WI38 (cell line): ENCODE results near the gene ADGRV1.

Experiments
- H3K4me3 ChIP-seq: 2 replicates; pipeline ENCODE4 v1.5.1; 2011; ENCODE audit warnings: low read depth, mild to moderate bottlenecking, control low read depth, low read length
- CTCF ChIP-seq: IDR thresholded peaks from 2 replicates; pipeline ENCODE4 v1.5.1; 2012; ENCODE audit warnings: low read depth, mild to moderate bottlenecking, control low read depth, low read length

The ADGRV1 gene

GRCh38 chr5:91025449-91025848, 466.9 kb downstream of the ADGRV1 start:
- TF ChIP-seq CTCF = no peak
- no peak overlapping the region for H3K4me3 ChIP-seq

- TF ChIP-seq CTCF = no peak
- H3K4me3 ChIP-seq = no peak overlapping the region
Measured at GRCh38 chr5:91025956-91026355, 467.4 kb downstream of the ADGRV1 start.

- H3K4me3 ChIP-seq = no peak overlapping the region
- TF ChIP-seq CTCF = no peak
Measured at GRCh38 chr5:91026466-91026865, 467.9 kb downstream of the ADGRV1 start.

- no peak for TF ChIP-seq CTCF
- H3K4me3 ChIP-seq = no peak overlapping the region
Measured at GRCh38 chr5:91027405-91028139, 469.0 kb downstream of the ADGRV1 start.

- TF ChIP-seq CTCF = no peak
- no peak overlapping the region for H3K4me3 ChIP-seq
Measured at GRCh38 chr5:91028499-91028956, 469.9 kb downstream of the ADGRV1 start.

- TF ChIP-seq CTCF = no peak
- no peak overlapping the region for H3K4me3 ChIP-seq
Measured at GRCh38 chr5:91030521-91031401, 472.2 kb downstream of the ADGRV1 start.

- no peak for TF ChIP-seq CTCF
Measured at GRCh38 chr5:91031402-91031752, 472.8 kb downstream of the ADGRV1 start.

More at GRCh38 chr5:91031402-91031752, 472.8 kb downstream of the ADGRV1 start:
- H3K4me3 ChIP-seq = no peak overlapping the region
